Neural cell (in vitro differentiated cells): ENCODE results near the gene GRK3. TPM values are rescaled to one million over a fixed set of nuclear protein-coding genes. Genes with fewer than 3 reads are reported as not detected.
"Not testable (repeated sequence)": the region's sequence is repeated elsewhere in the genome, so short reads cannot be mapped to it uniquely, and the experiment has no call there.

Experiments
- H2AFZ ChIP-seq: fragments of 200-600, 300-800 bp; sonication (generic), shearing (Covaris generic); 2 replicates; pipeline ENCODE4 v1.6.0; 2014; ENCODE audit warnings: low read depth, mild to moderate bottlenecking, antibody characterized with exemption, low read length, moderate library complexity
- H3F3A ChIP-seq: fragments of 200-600 bp; shearing (Covaris generic); 2 replicates; pipeline ENCODE4 v1.6.1; 2016; ENCODE audit warnings: mild to moderate bottlenecking, moderate library complexity, mixed read lengths, antibody characterized with exemption, low read length; ENCODE audit not compliant: insufficient read depth, poor library complexity, severe bottlenecking
- H3K27ac ChIP-seq: fragments of 200-600, 300-800 bp; sonication (generic), shearing (Covaris generic); 2 replicates; pipeline ENCODE4 v1.5.1; 2014; ENCODE audit warnings: mild to moderate bottlenecking, low read length, moderate library complexity
- H3K27me3 ChIP-seq: fragments of 300-800, 200-600 bp; sonication (generic), shearing (Covaris generic); 2 replicates; pipeline ENCODE4 v1.6.0; 2014; ENCODE audit warnings: mild to moderate bottlenecking, low read depth, low read length, moderate library complexity; ENCODE audit not compliant: insufficient read depth
- H3K36me3 ChIP-seq: fragments of 300-800, 200-600 bp; sonication (generic), shearing (Covaris generic); 2 replicates; pipeline ENCODE4 v1.5.1; 2014; ENCODE audit warnings: mild to moderate bottlenecking, antibody characterized with exemption, low read length, moderate library complexity; ENCODE audit not compliant: insufficient read depth
- H3K4me2 ChIP-seq: fragments of 300-800, 200-600 bp; sonication (generic), shearing (Covaris generic); 2 replicates; pipeline ENCODE4 v1.6.0; 2014; ENCODE audit warnings: mild to moderate bottlenecking, low read length
- H3K4me3 ChIP-seq: fragments of 300-800, 200-600 bp; sonication (generic), shearing (Covaris generic); 2 replicates; pipeline ENCODE4 v1.5.1; 2014; ENCODE audit warnings: mild to moderate bottlenecking, low read length, moderate library complexity
- H3K79me2 ChIP-seq: fragments of 200-600 bp; shearing (Covaris generic); replicated peaks from 2 replicates; pipeline ENCODE4 v1.6.0; 2014; ENCODE audit warnings: mild to moderate bottlenecking, low read length, moderate library complexity; ENCODE audit not compliant: insufficient read depth
- H3K9ac ChIP-seq: fragments of 300-800, 200-600 bp; sonication (generic), shearing (Covaris generic); 2 replicates; pipeline ENCODE4 v1.6.1; 2016; ENCODE audit warnings: mild to moderate bottlenecking, low read length, mixed read lengths
- H3K9me2 ChIP-seq: fragments of 200-600 bp; shearing (Covaris generic); 2 replicates; pipeline ENCODE4 v1.6.1; 2016; ENCODE audit warnings: mild to moderate bottlenecking, low read length, mixed read lengths; ENCODE audit not compliant: insufficient read depth
- H3K9me3 ChIP-seq: fragments of 200-600, 300-800 bp; sonication (generic), shearing (Covaris generic); 2 replicates; pipeline ENCODE4 v1.6.1; 2016; ENCODE audit warnings: mild to moderate bottlenecking, mixed run types, low read length, moderate library complexity, mixed read lengths
- H4K20me1 ChIP-seq: fragments of 200-600 bp; shearing (Covaris generic); 2 replicates; pipeline ENCODE4 v1.6.1; 2016; ENCODE audit warnings: mild to moderate bottlenecking, mixed run types; ENCODE audit not compliant: insufficient read depth
- CTCF ChIP-seq: fragments of 450-650 bp; IDR thresholded peaks from 2 replicates; pipeline ENCODE4 v1.5.1; 2014; ENCODE audit warnings: antibody characterized with exemption, mild to moderate bottlenecking, moderate library complexity; ENCODE audit not compliant: poor library complexity, severe bottlenecking
- EP300 ChIP-seq: fragments of 450-650 bp; conservative IDR thresholded peaks from 2 replicates; pipeline ENCODE4 v1.6.1; 2014; ENCODE audit warnings: antibody characterized with exemption, mild to moderate bottlenecking, moderate library complexity; ENCODE audit not compliant: poor library complexity, severe bottlenecking
- EZH2 ChIP-seq: fragments of 200-600, 300-800 bp; shearing (Covaris generic), sonication (generic); IDR thresholded peaks from 2 replicates; pipeline ENCODE4 v1.6.1; 2014; ENCODE audit warnings: antibody characterized with exemption, low read length, borderline replicate concordance, mild to moderate bottlenecking; ENCODE audit not compliant: insufficient read depth, poor library complexity, severe bottlenecking
- MXI1 ChIP-seq: fragments of 450-650 bp; conservative IDR thresholded peaks from 2 replicates; pipeline ENCODE4 v1.6.1; 2014; ENCODE audit warnings: antibody characterized with exemption, mild to moderate bottlenecking; ENCODE audit not compliant: poor library complexity, severe bottlenecking
- POLR2AphosphoS5 ChIP-seq: IDR thresholded peaks from 2 replicates; pipeline ENCODE4 v1.6.1; 2012
- RAD21 ChIP-seq: fragments of 450-650 bp; conservative IDR thresholded peaks from 2 replicates; pipeline ENCODE4 v1.6.1; 2014; ENCODE audit warnings: antibody characterized with exemption, mild to moderate bottlenecking, moderate library complexity
- REST ChIP-seq: IDR thresholded peaks from 2 replicates; pipeline ENCODE4 v1.6.1; 2012; ENCODE audit warnings: borderline replicate concordance
- SMC3 ChIP-seq: fragments of 450-650 bp; conservative IDR thresholded peaks from 2 replicates; pipeline ENCODE4 v1.6.1; 2014; ENCODE audit warnings: antibody characterized with exemption, mild to moderate bottlenecking, moderate library complexity; ENCODE audit not compliant: poor library complexity
- TAF1 ChIP-seq: IDR thresholded peaks from 2 replicates; pipeline ENCODE4 v1.6.1; 2012; ENCODE audit warnings: low read depth
- polyA plus RNA-seq: library from polyadenylated mRNA; depleted of rRNA; stranded (reverse); fragments of >200 nt; gene quantifications from 2 replicates; pipeline ENCODE4 v1.2.3, GENCODE V29; 2014

Gene GRK3
- polyA plus RNA-seq, 1 donor from 2014 or later = 9.8 TPM

- Histone ChIP-seq H3K27ac (no peak overlapping the region), H3K36me3 (no peaks in the 10 kb centered on the region), H3K9me2 (no peaks in the 10 kb centered on the region), H3F3A (no peaks in the 10 kb centered on the region), H2AFZ (no peak overlapping the region), H3K9me3 (no peaks in the 10 kb centered on the region), H3K9ac (no peak overlapping the region), H3K4me3 (no peak overlapping the region), H3K79me2 (no peaks in the 10 kb centered on the region), H3K27me3 (no peaks in the 10 kb centered on the region), H4K20me1 (no peaks in the 10 kb centered on the region), H3K4me2 (no peak overlapping the region)
- no peak for TF ChIP-seq TAF1
- TF ChIP-seq REST = no peak
- no peak for TF ChIP-seq SMC3
- no peak for TF ChIP-seq EZH2
- no peak for TF ChIP-seq EP300
- TF ChIP-seq CTCF = no peak
- TF ChIP-seq RAD21 = no peak
- no peak for TF ChIP-seq POLR2AphosphoS5
- no peak for TF ChIP-seq MXI1
Observed at GRCh38 chr22:25624476-25624875, 60.0 kb downstream of the GRK3 start.

GRCh38 chr22:25625747-25626623 lies 61.5 kb downstream of the GRK3 start:
- not testable (repeated sequence) for H3K27ac ChIP-seq, H3K36me3 ChIP-seq, H3K9ac ChIP-seq, H3K27me3 ChIP-seq, H3K9me3 ChIP-seq, H3K4me3 ChIP-seq, H2AFZ ChIP-seq, H4K20me1 ChIP-seq, H3F3A ChIP-seq, H3K9me2 ChIP-seq, H3K4me2 ChIP-seq, H3K79me2 ChIP-seq
